GM12878 (cell line): ENCODE results near the gene DNAJC15.

Source experiments
- BACH1 ChIP-seq: fragments of 450-650 bp; IDR thresholded peaks from 2 replicates; pipeline ENCODE4 v1.6.1; 2017; ENCODE audit warnings: mild to moderate bottlenecking, borderline replicate concordance
- FOS ChIP-seq: IDR thresholded peaks from 3 replicates; pipeline ENCODE4 v1.6.1; 2011; ENCODE audit warnings: borderline replicate concordance; ENCODE audit not compliant: insufficient read length; ENCODE audit errors: extremely low read depth
- MTA2 ChIP-seq: fragments of 450-650 bp; IDR thresholded peaks from 2 replicates; pipeline ENCODE4 v1.6.1; 2016; ENCODE audit warnings: low read depth, mild to moderate bottlenecking, moderate library complexity
- MXI1 ChIP-seq: fragments of 150-350 bp; IDR thresholded peaks from 2 replicates; pipeline ENCODE4 v1.6.1; 2011; ENCODE audit warnings: low read depth, mild to moderate bottlenecking, inconsistent platforms, low read length, improper control_type of control experiment
- POLR2A ChIP-seq: IDR thresholded peaks from 2 replicates; pipeline ENCODE4 v1.6.1; 2011; ENCODE audit warnings: low read depth, mild to moderate bottlenecking, low read length
- TAF1 ChIP-seq: IDR thresholded peaks from 2 replicates; pipeline ENCODE4 v1.6.1; 2011; ENCODE audit warnings: mild to moderate bottlenecking, low read depth, low read length, borderline replicate concordance
- TF ChIP-seq, protein P1 (sequence below), 3 experiments: IDR thresholded peaks in 2 of 3; conservative IDR thresholded peaks in 1 of 3; 2 replicates each; pipeline ENCODE4 v1.5.1; 2011; ENCODE audit warnings: low read depth in 3 of 3, low read length in 3 of 3, mild to moderate bottlenecking in 3 of 3, control low read depth in 2 of 3, moderate library complexity in 2 of 3, inconsistent platforms in 1 of 3, mixed read lengths in 1 of 3; ENCODE audit not compliant: control insufficient read depth in 2 of 3, insufficient read depth in 1 of 3; ENCODE audit errors: extremely low read depth in 1 of 3

GRCh38 chr13:42997381-42997780, 26.0 kb upstream of the DNAJC15 start:
- TF ChIP-seq TAF1 (no peak), MXI1 (no peak), FOS (no peak), BACH1 (no peak), POLR2A (no peak), MTA2 (no peak)
- TF ChIP-seq, protein P1, sequence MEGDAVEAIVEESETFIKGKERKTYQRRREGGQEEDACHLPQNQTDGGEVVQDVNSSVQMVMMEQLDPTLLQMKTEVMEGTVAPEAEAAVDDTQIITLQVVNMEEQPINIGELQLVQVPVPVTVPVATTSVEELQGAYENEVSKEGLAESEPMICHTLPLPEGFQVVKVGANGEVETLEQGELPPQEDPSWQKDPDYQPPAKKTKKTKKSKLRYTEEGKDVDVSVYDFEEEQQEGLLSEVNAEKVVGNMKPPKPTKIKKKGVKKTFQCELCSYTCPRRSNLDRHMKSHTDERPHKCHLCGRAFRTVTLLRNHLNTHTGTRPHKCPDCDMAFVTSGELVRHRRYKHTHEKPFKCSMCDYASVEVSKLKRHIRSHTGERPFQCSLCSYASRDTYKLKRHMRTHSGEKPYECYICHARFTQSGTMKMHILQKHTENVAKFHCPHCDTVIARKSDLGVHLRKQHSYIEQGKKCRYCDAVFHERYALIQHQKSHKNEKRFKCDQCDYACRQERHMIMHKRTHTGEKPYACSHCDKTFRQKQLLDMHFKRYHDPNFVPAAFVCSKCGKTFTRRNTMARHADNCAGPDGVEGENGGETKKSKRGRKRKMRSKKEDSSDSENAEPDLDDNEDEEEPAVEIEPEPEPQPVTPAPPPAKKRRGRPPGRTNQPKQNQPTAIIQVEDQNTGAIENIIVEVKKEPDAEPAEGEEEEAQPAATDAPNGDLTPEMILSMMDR (IDR thresholded peaks at IDR 0.05 in 2 of 3, conservative IDR thresholded peaks at IDR 0.05 in 1 of 3; ENCODE audit: control insufficient read depth in 2 of 3, extremely low read depth in 1 of 3, insufficient read depth in 1 of 3, low read depth in 3 of 3, low read length in 3 of 3), result no peak
